HG03039 (cell line): ENCODE results near the gene RGN.
A peak's percentile ranks its signal among the peaks of the same experiment; 100 is the strongest.
"Not testable (repeated sequence)": the region's sequence is repeated elsewhere in the genome, so short reads cannot be mapped to it uniquely, and the experiment has no call there.

Experiments used
- ATAC-seq: cut with Tn5 transposase; IDR thresholded peaks from one replicate; pipeline ENCODE4 v1.9.1; 2021; ENCODE audit warnings: mild to moderate bottlenecking, moderate library complexity; ENCODE audit not compliant: unreplicated experiment

The RGN gene

GRCh38 chrX:47116551-47117110 lies 38.4 kb downstream of the RGN start:
- not testable (repeated sequence) for ATAC-seq

GRCh38 chrX:47124466-47124865 lies 46.2 kb downstream of the RGN start:
- not testable (repeated sequence) for ATAC-seq

- peak; percentile 96 for ATAC-seq
These were observed 51.1 kb downstream of the RGN start for GRCh38 chrX:47129157-47129898.

GRCh38 chrX:47129899-47130358 lies 51.7 kb downstream of the RGN start:
- no peak for ATAC-seq

GRCh38 chrX:47133493-47133892 lies 55.2 kb downstream of the RGN start:
- ATAC-seq: no peak

GRCh38 chrX:47135650-47136049 lies 57.4 kb downstream of the RGN start:
- not testable (repeated sequence) for ATAC-seq

- ATAC-seq: no peak
These were observed 59.9 kb downstream of the RGN start for GRCh38 chrX:47138171-47138570.
